Subcutaneous abdominal adipose tissue (tissue), 5 donors: ENCODE data around the gene SNRK.

Experiments
- H3K27ac ChIP-seq: one replicate; pipeline ENCODE4 v1.7.0; 2013; ENCODE audit warnings: low read depth, mild to moderate bottlenecking, inconsistent platforms, low read length, moderate library complexity
- H3K27me3 ChIP-seq, 5 donors: one replicate each; pipeline ENCODE4 v1.7.0; 2013; ENCODE audit warnings: low read length in 5 of 5, inconsistent platforms in 1 of 5; ENCODE audit not compliant: control insufficient read depth in 5 of 5, insufficient read depth in 4 of 5
- H3K36me3 ChIP-seq, 5 donors: one replicate each; pipeline ENCODE4 v1.7.0; 2013; ENCODE audit warnings: low read length in 5 of 5; ENCODE audit not compliant: control insufficient read depth in 5 of 5, insufficient read depth in 5 of 5
- H3K4me1 ChIP-seq, 5 donors: one replicate each; pipeline ENCODE4 v1.7.0; 2013; ENCODE audit warnings: low read length in 5 of 5, mild to moderate bottlenecking in 3 of 5, moderate library complexity in 1 of 5; ENCODE audit not compliant: control insufficient read depth in 5 of 5, insufficient read depth in 5 of 5
- H3K4me3 ChIP-seq, 5 donors: one replicate each; pipeline ENCODE4 v1.7.0; 2013; ENCODE audit warnings: low read length in 5 of 5, low read depth in 1 of 5
- H3K9ac ChIP-seq, 5 donors: one replicate each; pipeline ENCODE4 v1.7.0; 2013; ENCODE audit warnings: low read length in 5 of 5, mild to moderate bottlenecking in 4 of 5, moderate library complexity in 3 of 5
- H3K9me3 ChIP-seq, 5 donors: one replicate each; pipeline ENCODE4 v1.7.0; 2013; ENCODE audit warnings: low read length in 5 of 5; ENCODE audit not compliant: control insufficient read depth in 5 of 5
- donor health status: healthy.
- donor health status: healthy.
- donor health status: healthy.
- donor health status: healthy.
- donor health status: healthy.

Gene SNRK

GRCh38 chr3:43331381-43331780 lies 45.0 kb downstream of the SNRK start:
- Histone ChIP-seq H3K4me3 (no peak overlapping the region), H3K27ac (no peak overlapping the region), H3K9ac (no peak overlapping the region), H3K27me3 (no peaks in the 10 kb centered on the region), H3K4me1 (peaks cover 5 to 26% (median 24%) of the 10 kb centered on the region in 5 donors), H3K36me3 (peaks cover 15 to 32% (median 25%) of the 10 kb centered on the region in 5 donors), H3K9me3 (peaks cover 4 to 12% (median 8%) of the 10 kb centered on the region in 5 donors)

DNA sequence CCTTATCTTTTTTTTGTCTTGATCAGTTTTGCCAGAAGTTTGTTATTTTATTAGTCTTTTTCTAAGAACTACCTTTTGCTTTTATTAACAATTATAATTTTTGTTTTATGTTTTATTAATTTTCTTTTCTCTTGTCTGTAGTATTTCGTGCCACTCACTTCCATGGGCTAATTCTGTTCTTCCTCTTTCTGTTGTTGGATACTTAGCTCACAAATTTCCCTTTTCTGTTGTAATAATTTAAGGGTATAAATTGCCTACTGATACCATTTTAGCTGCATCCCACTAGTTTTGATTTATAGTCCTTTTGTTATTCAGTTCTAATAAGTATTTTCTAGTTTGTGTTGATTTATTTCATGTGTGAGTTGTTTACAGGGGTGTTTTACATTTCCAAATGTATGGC lies 48.6 kb downstream of the SNRK start:
- Histone ChIP-seq H3K9me3 (peaks cover 9 to 36% (median 27%) of the 10 kb centered on the region in 5 donors), H3K4me3 (no peak overlapping the region)

DNA sequence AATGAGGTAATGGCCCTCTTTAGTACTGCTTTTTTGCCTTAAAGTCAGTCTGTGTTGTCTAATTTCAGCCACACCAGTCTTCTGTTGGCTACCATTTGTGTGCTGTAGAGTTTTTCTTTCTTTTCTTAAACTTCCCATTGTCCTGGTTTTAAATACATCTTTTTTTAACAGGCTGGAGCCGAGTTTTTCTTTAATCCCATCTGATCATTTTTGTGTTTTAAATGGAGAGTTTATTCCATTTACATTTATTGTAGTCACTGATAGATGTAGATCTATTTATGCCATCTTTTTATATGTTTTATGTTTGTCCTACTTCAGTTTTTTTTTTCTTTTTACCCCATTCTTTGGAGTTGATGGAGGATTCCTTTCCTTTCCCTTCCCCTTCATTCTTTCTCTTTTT lies 49.5 kb downstream of the SNRK start:
- H3K4me1 ChIP-seq: no peaks in the 10 kb centered on the region
- H3K36me3 ChIP-seq: peaks cover 40 to 67% (median 55%) of the 10 kb centered on the region in 5 donors
- H3K9ac ChIP-seq: no peak overlapping the region
- peaks cover 9 to 36% (median 31%) of the 10 kb centered on the region in 5 donors for H3K9me3 ChIP-seq
- no peaks in the 10 kb centered on the region for H3K27me3 ChIP-seq
- no peak overlapping the region for H3K27ac ChIP-seq
- no peak overlapping the region for H3K4me3 ChIP-seq

More for the DNA sequence above, 48.6 kb downstream of the SNRK start:
- Histone ChIP-seq H3K27ac (no peak overlapping the region), H3K27me3 (no peaks in the 10 kb centered on the region), H3K4me1 (no peaks in the 10 kb centered on the region), H3K9ac (no peak overlapping the region), H3K36me3 (peaks cover 34 to 59% (median 47%) of the 10 kb centered on the region in 5 donors)

DNA sequence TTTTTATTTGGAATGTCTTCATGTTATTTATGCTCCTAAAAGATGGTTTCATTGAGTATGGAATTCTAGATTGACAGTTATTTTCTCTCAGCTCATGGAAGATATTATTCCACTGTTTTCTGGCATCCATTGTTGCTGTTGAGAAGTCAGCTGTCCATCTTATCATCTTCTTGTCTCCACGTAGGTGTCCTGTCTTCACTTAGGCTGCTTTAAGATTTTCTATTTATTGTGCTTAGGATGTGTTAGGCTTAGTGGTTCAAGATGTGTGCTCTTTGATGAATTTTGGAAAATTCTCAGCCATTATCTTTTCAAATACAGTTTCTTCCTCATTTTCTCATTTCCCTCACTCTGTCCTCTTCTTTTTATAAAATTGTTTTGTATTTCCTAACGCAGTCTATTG lies 52.0 kb downstream of the SNRK start:
- Histone ChIP-seq H3K4me1 (peaks cover 0 to 3% (median 0%) of the 10 kb centered on the region in 5 donors), H3K36me3 (peaks cover 54 to 75% (median 69%) of the 10 kb centered on the region in 5 donors)

GRCh38 chr3:43340403-43340802 lies 54.1 kb downstream of the SNRK start:
- Histone ChIP-seq H3K4me3 (no peak overlapping the region), H3K4me1 (peaks cover 0 to 17% (median 6%) of the 10 kb centered on the region in 5 donors), H3K27ac (no peak overlapping the region), H3K9me3 (peaks cover 7 to 33% (median 31%) of the 10 kb centered on the region in 5 donors), H3K27me3 (no peaks in the 10 kb centered on the region), H3K9ac (no peak overlapping the region), H3K36me3 (peaks cover 55 to 82% (median 78%) of the 10 kb centered on the region in 5 donors)

More for the DNA sequence above, 52.0 kb downstream of the SNRK start:
- no peaks in the 10 kb centered on the region for H3K27me3 ChIP-seq
- H3K9ac ChIP-seq: no peak overlapping the region
- H3K9me3 ChIP-seq: peaks cover 9 to 36% (median 31%) of the 10 kb centered on the region in 5 donors
- no peak overlapping the region for H3K4me3 ChIP-seq
- no peak overlapping the region for H3K27ac ChIP-seq

DNA sequence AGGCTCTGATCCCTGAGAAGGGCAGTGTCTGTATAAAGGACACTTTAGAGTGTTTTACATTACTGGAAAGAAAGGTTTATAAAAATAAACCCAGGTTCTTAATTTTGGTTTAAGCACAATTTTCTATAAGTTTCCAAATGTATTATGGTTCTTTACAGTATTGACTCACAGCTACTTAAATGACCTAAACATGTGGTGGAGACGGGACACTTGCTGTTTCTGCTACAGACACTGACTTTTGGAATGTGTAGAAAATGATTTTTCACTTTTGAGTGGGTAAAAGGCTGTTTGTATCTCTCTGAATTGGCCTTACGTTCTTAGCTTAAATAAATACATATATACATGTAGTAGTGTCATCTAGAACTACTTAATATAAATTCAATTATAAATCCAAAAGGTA lies 55.4 kb downstream of the SNRK start:
- peaks cover 6 to 20% (median 18%) of the 10 kb centered on the region in 5 donors for H3K9me3 ChIP-seq
- H3K36me3 ChIP-seq: peaks cover 46 to 88% (median 80%) of the 10 kb centered on the region in 5 donors
- H3K4me1 ChIP-seq: peaks cover 0 to 29% (median 12%) of the 10 kb centered on the region in 5 donors
- H3K4me3 ChIP-seq: no peak overlapping the region
- no peaks in the 10 kb centered on the region for H3K27me3 ChIP-seq
- H3K9ac ChIP-seq: no peak overlapping the region
- peak overlapping the region; percentile 17 for H3K27ac ChIP-seq

- Histone ChIP-seq H3K9me3 (peaks cover 2 to 12% (median 10%) of the 10 kb centered on the region in 5 donors), H3K27ac (no peak overlapping the region), H3K4me1 (peaks cover 0 to 29% (median 12%) of the 10 kb centered on the region in 5 donors), H3K4me3 (no peak overlapping the region), H3K27me3 (no peaks in the 10 kb centered on the region), H3K36me3 (peaks cover 44 to 89% (median 84%) of the 10 kb centered on the region in 5 donors), H3K9ac (no peak overlapping the region)
These were observed 56.8 kb downstream of the SNRK start for GRCh38 chr3:43343185-43343584.

- Histone ChIP-seq H3K27me3 (no peaks in the 10 kb centered on the region), H3K27ac (no peak overlapping the region), H3K9ac (no peak overlapping the region), H3K36me3 (peaks cover 38 to 93% (median 86%) of the 10 kb centered on the region in 5 donors), H3K4me3 (no peak overlapping the region), H3K9me3 (peaks cover 0 to 9% (median 5%) of the 10 kb centered on the region in 5 donors), H3K4me1 (peaks cover 0 to 29% (median 12%) of the 10 kb centered on the region in 5 donors)
These were observed 57.5 kb downstream of the SNRK start for GRCh38 chr3:43343815-43344214.

- Histone ChIP-seq H3K27ac (no peak overlapping the region), H3K9ac (no peak overlapping the region), H3K4me3 (no peak overlapping the region), H3K9me3 (peaks cover 0 to 4% (median 0%) of the 10 kb centered on the region in 5 donors), H3K27me3 (no peaks in the 10 kb centered on the region), H3K4me1 (peaks cover 0 to 29% (median 12%) of the 10 kb centered on the region in 5 donors), H3K36me3 (peaks cover 35 to 94% (median 88%) of the 10 kb centered on the region in 5 donors)
These were observed 58.2 kb downstream of the SNRK start for GRCh38 chr3:43344520-43344919.

DNA sequence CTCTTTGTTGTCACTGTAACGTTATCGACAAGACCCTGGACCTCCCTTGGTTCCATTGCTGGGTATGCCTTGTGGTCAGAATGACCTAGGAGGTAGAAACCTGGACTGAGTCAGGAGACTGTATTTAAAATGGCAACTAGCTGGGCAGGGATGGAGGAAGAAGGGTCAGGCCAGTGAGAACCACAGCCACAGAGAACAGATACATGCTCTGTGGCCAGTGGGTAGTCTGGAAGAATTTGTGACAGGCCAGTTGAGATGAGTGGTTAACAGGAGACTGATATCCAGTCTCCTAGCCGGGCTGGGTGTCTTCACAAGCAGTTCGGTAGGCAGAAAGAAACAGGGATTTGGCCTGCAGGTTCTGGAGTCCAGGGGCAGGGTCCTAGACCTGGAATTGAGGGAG lies 58.9 kb downstream of the SNRK start:
- Histone ChIP-seq H3K27ac (no peak overlapping the region), H3K4me3 (no peak overlapping the region), H3K4me1 (peaks cover 0 to 32% (median 12%) of the 10 kb centered on the region in 5 donors), H3K36me3 (peaks cover 36 to 97% (median 90%) of the 10 kb centered on the region in 5 donors), H3K27me3 (no peaks in the 10 kb centered on the region), H3K9me3 (peaks cover 0 to 1% (median 0%) of the 10 kb centered on the region in 5 donors), H3K9ac (no peak overlapping the region)
